DND-41 (cell line): ENCODE data around the gene GADD45A.

Experiments
- CTCF ChIP-seq: IDR thresholded peaks from 2 replicates; pipeline ENCODE4 v1.5.1; 2012; ENCODE audit warnings: borderline replicate concordance, low read length, moderate library complexity, mild to moderate bottlenecking; ENCODE audit not compliant: poor library complexity, severe bottlenecking; ENCODE audit errors: extremely low read depth
- EZH2 ChIP-seq: IDR thresholded peaks from 3 replicates; pipeline ENCODE4 v1.6.1; 2012; ENCODE audit warnings: borderline replicate concordance, low read depth, mild to moderate bottlenecking, moderate library complexity, low read length, inconsistent platforms; ENCODE audit not compliant: severe bottlenecking

DNA sequence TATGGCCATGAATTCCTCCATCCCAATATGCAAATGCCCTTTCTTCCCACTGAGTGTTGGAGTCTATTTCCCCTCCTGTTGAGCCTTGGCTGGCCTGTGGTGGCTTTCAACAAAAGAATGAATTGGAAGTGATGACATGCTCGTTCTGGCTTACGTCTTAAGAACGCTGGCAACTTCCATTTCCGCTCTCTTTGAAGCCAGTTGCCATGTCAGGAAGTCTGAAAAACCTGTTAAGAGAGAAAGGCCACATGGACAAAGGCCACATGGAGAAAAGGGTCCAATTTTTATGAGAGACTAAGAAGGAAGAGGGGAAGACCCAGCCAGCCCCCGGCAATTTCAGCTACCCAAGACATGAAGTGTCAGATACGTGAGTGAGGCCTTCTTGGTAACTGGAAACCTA lies 45.6 kb upstream of the GADD45A start:
- no peak for TF ChIP-seq CTCF
- no peak for TF ChIP-seq EZH2
